HepG2 (cell line): ENCODE measurements around the gene SRSF1. TPM values are rescaled to one million over a fixed set of nuclear protein-coding genes. Genes with fewer than 3 reads are reported as not detected.

ENCODE experiments used
- ATAC-seq: fragments of 200-7000 bp; cut with Tn5 transposase; 3 replicates; pipeline ENCODE4 v1.9.1; 2020; ENCODE audit warnings: mild to moderate bottlenecking, moderate library complexity
- BruUV-seq: library from RNA; stranded (reverse); fragments of 400-500 nt; replicated peaks from 2 replicates; lab custom pipeline; 2021; lab: Mats Ljungman, UMichigan
- CTCF ChIA-PET: fragments of 300-600 bp; formaldehyde crosslinking; extraction: SDS; loops from one replicate; lab custom pipeline; 2021; ENCODE audit warnings: low total read pairs, inconsistent platforms, low intra/inter-chr PET ratio; lab: Yijun Ruan, JAX
- POLR2A ChIA-PET: fragments of 350-600 bp; sonication (Branson Sonifier 250); formaldehyde crosslinking; loops from one replicate; lab custom pipeline; 2020; ENCODE audit warnings: antibody characterized with exemption, inconsistent platforms; lab: Yijun Ruan, JAX
- DNase-seq: peaks from one replicate; pipeline ENCODE4 v3.0.0-alpha.2; 2015; ENCODE audit warnings: low spot score
- FAIRE-seq: peaks from 3 replicates; lab custom pipeline; 2011; peaks lifted over from hg19 to GRCh38; lab: Jason Lieb, UNC
- H2AFZ ChIP-seq: one replicate; pipeline ENCODE4 v1.6.1; 2011; ENCODE audit warnings: low read length, inconsistent platforms
- H3K27ac ChIP-seq: fragments of 300-600 bp; 3 replicates; pipeline ENCODE4 v1.8.0; 2011; ENCODE audit warnings: mixed run types, mild to moderate bottlenecking, mixed read lengths, low read length, inconsistent platforms; ENCODE audit not compliant: insufficient read depth; ENCODE audit errors: extremely low read length
- H3K27me3 ChIP-seq, 2 experiments: fragments of 200-600 bp in 1 of 2; 2 replicates in 1 of 2; 3 replicates in 1 of 2; pipeline versions ENCODE4 v1.6.0 to v1.8.0; 2011; ENCODE audit warnings: low read length in 2 of 2, mild to moderate bottlenecking in 2 of 2, moderate library complexity in 2 of 2, inconsistent platforms in 1 of 2; ENCODE audit not compliant: insufficient read depth in 2 of 2, control insufficient read depth in 1 of 2
- H3K36me3 ChIP-seq, 2 experiments: fragments of 200-600 bp in 1 of 2; replicated peaks in 1 of 2; 2 replicates in 1 of 2; 3 replicates in 1 of 2; pipeline versions ENCODE4 v1.5.1 to v1.8.0; 2011; ENCODE audit warnings: low read length in 2 of 2, inconsistent platforms in 1 of 2; ENCODE audit not compliant: insufficient read depth in 2 of 2, control insufficient read depth in 1 of 2
- H3K4me1 ChIP-seq: 2 replicates; pipeline ENCODE4 v1.5.1; 2012; ENCODE audit warnings: low read length, inconsistent platforms; ENCODE audit not compliant: insufficient read depth
- H3K4me2 ChIP-seq: 2 replicates; pipeline ENCODE4 v1.6.0; 2011; ENCODE audit warnings: low read depth, low read length, inconsistent platforms
- H3K4me3 ChIP-seq, 3 experiments: fragments of 200-600 bp in 1 of 3; sonication (generic), shearing (Covaris generic) in 1 of 3; replicated peaks in 1 of 3; 2 replicates each; pipeline ENCODE4 v1.5.1; 2011 to 2016; ENCODE audit warnings: low read length in 3 of 3, inconsistent platforms in 2 of 3, low read depth in 2 of 3, mild to moderate bottlenecking in 2 of 3, control low read depth in 1 of 3, mixed read lengths in 1 of 3; ENCODE audit not compliant: insufficient read depth in 1 of 3
- H3K79me2 ChIP-seq: one replicate; pipeline ENCODE4 v1.6.1; 2011; ENCODE audit warnings: low read length, inconsistent platforms; ENCODE audit not compliant: insufficient read depth
- H3K9ac ChIP-seq: 2 replicates; pipeline ENCODE4 v1.6.0; 2011; ENCODE audit warnings: mild to moderate bottlenecking, low read depth, low read length, inconsistent platforms; ENCODE audit not compliant: insufficient read depth
- H3K9me3 ChIP-seq: 2 replicates; pipeline ENCODE4 v1.5.1; 2012; ENCODE audit warnings: mild to moderate bottlenecking, low read length
- H4K20me1 ChIP-seq: 2 replicates; pipeline ENCODE4 v1.6.0; 2011; ENCODE audit warnings: inconsistent platforms, mild to moderate bottlenecking, low read length, moderate library complexity; ENCODE audit not compliant: insufficient read depth
- CENPT ChIP-seq: sonication (generic); formaldehyde crosslinking; IDR thresholded peaks from 2 replicates; pipeline ENCODE4 v1.8.0; 2022; ENCODE audit warnings: low read depth, mild to moderate bottlenecking, moderate library complexity, missing genetic modification reagents
- DPF2 ChIP-seq: sonication (generic); formaldehyde crosslinking; IDR thresholded peaks from 2 replicates; pipeline ENCODE4 v1.4.0; 2020; ENCODE audit warnings: mild to moderate bottlenecking, low read depth, missing genetic modification reagents, borderline replicate concordance
- ERF ChIP-seq: IDR thresholded peaks from 2 replicates; pipeline ENCODE4 v1.6.1; 2018; ENCODE audit warnings: missing biosample characterization, missing genetic modification reagents
- FUBP1 ChIP-seq: sonication (generic); formaldehyde crosslinking; IDR thresholded peaks from 2 replicates; pipeline ENCODE4 v1.5.1; 2020; ENCODE audit warnings: missing genetic modification reagents, mild to moderate bottlenecking, borderline replicate concordance
- GATAD1 ChIP-seq: IDR thresholded peaks from 2 replicates; pipeline ENCODE4 v1.6.1; 2016; ENCODE audit warnings: missing genetic modification reagents, missing compliant biosample characterization
- MAF1 ChIP-seq: sonication (generic); formaldehyde crosslinking; IDR thresholded peaks from 2 replicates; pipeline ENCODE4 v1.5.0; 2020; ENCODE audit warnings: missing genetic modification reagents, borderline replicate concordance
- NAIF1 ChIP-seq: sonication (generic); formaldehyde crosslinking; IDR thresholded peaks from 2 replicates; pipeline ENCODE4 v1.5.0; 2020; ENCODE audit warnings: mild to moderate bottlenecking, missing genetic modification reagents, borderline replicate concordance
- RFX5 ChIP-seq: IDR thresholded peaks from 2 replicates; pipeline ENCODE4 v1.6.1; 2011; ENCODE audit warnings: low read depth, low read length, improper control_type of control experiment
- TBL1XR1 ChIP-seq: fragments of 150-350 bp; IDR thresholded peaks from 2 replicates; pipeline ENCODE4 v1.6.1; 2014; ENCODE audit warnings: borderline replicate concordance, low read length; ENCODE audit not compliant: partially characterized antibody
- ZMYM3 ChIP-seq: sonication (generic); formaldehyde crosslinking; IDR thresholded peaks from 2 replicates; pipeline ENCODE4 v1.5.1; 2020; ENCODE audit warnings: mild to moderate bottlenecking, missing genetic modification reagents
- ZNF556 ChIP-seq: sonication (generic); formaldehyde crosslinking; IDR thresholded peaks from 2 replicates; pipeline ENCODE4 v1.4.0; 2020; ENCODE audit warnings: mild to moderate bottlenecking, missing genetic modification reagents, borderline replicate concordance
- ZNF780A ChIP-seq: sonication (generic); formaldehyde crosslinking; IDR thresholded peaks from 2 replicates; pipeline ENCODE4 v1.8.0; 2022; ENCODE audit warnings: mild to moderate bottlenecking, missing genetic modification reagents, moderate library complexity
- ZNF800 ChIP-seq: sonication (generic); formaldehyde crosslinking; IDR thresholded peaks from 2 replicates; pipeline ENCODE4 v1.4.0; 2020; ENCODE audit warnings: missing genetic modification reagents
- WGBS: methylation state at CpG from one replicate; pipeline ENCODE4 v1.1.6; 2017; ENCODE audit warnings: low lambda C conversion rate; 5-methylcytosine and 5-hydroxymethylcytosine counted together
- in situ Hi-C: cut with HindIII; loops from 2 replicates; pipeline ENCODE4 v1.10.0; 2017; ENCODE audit warnings: low pct_unique_long_range_greater_than_20kb; ENCODE audit not compliant: extremely low pct_ligation_motif_present
- intact Hi-C: fragments of 100-400 bp; cut with micrococcal nuclease; formaldehyde crosslinking; loops from one replicate; pipeline ENCODE4 v1.10.0; 2022; ENCODE audit not compliant: unreplicated experiment
- polyA plus RNA-seq, 8 experiments: library from polyadenylated mRNA; depleted of rRNA in 3 of 8; stranded (reverse) in 7 of 8; unstranded in 1 of 8; fragments of >200 nt; fragmentation: Illumina TruSeq in 4 of 8; extraction: Trizol in 4 of 8; gene quantifications; 2 replicates each; pipeline versions ENCODE4 v1.2.1 to v1.2.3, GENCODE V29; 2011 to 2016; ENCODE audit warnings: low read depth in 4 of 8, missing spikeins in 1 of 8, mixed read lengths in 1 of 8; ENCODE audit not compliant: insufficient read depth in 1 of 8
- total RNA-seq, 5 experiments: library from RNA; depleted of rRNA; stranded (reverse); fragments of >200 nt; fragmentation: Illumina TruSeq; extraction: Trizol; gene quantifications; 2 replicates each; pipeline ENCODE4 v1.2.3, GENCODE V29; 2016; ENCODE audit warnings: low read depth in 1 of 5

Gene SRSF1
- total and polyA plus RNA-seq, 2 of the 13 experiments (the other 11 are each of a cell fraction or from before 2014, with no cell fraction given), result 142 to 445 TPM

GRCh38 chr17:58052407-58052806, 45.4 kb upstream of the SRSF1 start (continued):
- TF ChIP-seq MAF1, result no peak

- H3K79me2 ChIP-seq, result no peaks in the 10 kb centered on the region
- no peak for TF ChIP-seq NAIF1 (CRISPR knock-in tag)
- no peak for TF ChIP-seq CENPT (CRISPR knock-in tag)
- TF ChIP-seq RFX5, result no peak
- TF ChIP-seq DPF2 (CRISPR knock-in tag), result no peak
- TF ChIP-seq GATAD1 (CRISPR knock-in tag), result no peak
- H3K4me3 ChIP-seq, result no peak overlapping the region
- FAIRE-seq, result no peak
- no peaks in the 10 kb centered on the region for H3K36me3 ChIP-seq
- no peak overlapping the region for H3K27ac ChIP-seq
- no peaks in the 10 kb centered on the region for H3K9me3 ChIP-seq
- H2AFZ ChIP-seq, result no peak overlapping the region
- in situ Hi-C loops, result no loop called here
- POLR2A ChIA-PET, result no interaction called here
- CTCF ChIA-PET, result no interaction called here
- intact Hi-C loops, result no loop called here
- no peaks in the 10 kb centered on the region for H4K20me1 ChIP-seq
- H3K9ac ChIP-seq, result no peak overlapping the region
- no peak overlapping the region for H3K4me2 ChIP-seq
- peaks cover 5% of the 10 kb centered on the region; the same call in 1 of the 2 replicates for H3K4me1 ChIP-seq
- no TSS peak for BruUV-seq
- peaks cover 0 to 21% of the 10 kb centered on the region in 2 experiments; a peak in 2 of 5 replicates for H3K27me3 ChIP-seq
- WGBS, result 67% methylated on average over 1 of the region's 1 CpG
- no peak for ATAC-seq
- no peak for DNase-seq
Measured at GRCh38 chr17:58051468-58051867, 44.4 kb upstream of the SRSF1 start.

- Histone ChIP-seq H3K27me3 (peaks cover 0 to 23% of the 10 kb centered on the region in 2 experiments; a peak in 2 of 5 replicates), H3K9ac (no peak overlapping the region), H3K79me2 (no peaks in the 10 kb centered on the region), H3K4me3 (no peak overlapping the region), H3K27ac (no peak overlapping the region), H3K4me2 (no peak overlapping the region), H3K4me1 (peaks cover 5% of the 10 kb centered on the region; the same call in 1 of the 2 replicates), H2AFZ (no peak overlapping the region), H3K36me3 (no peaks in the 10 kb centered on the region), H4K20me1 (no peaks in the 10 kb centered on the region), H3K9me3 (no peaks in the 10 kb centered on the region)
- intact Hi-C loops, result no loop called here
- TF ChIP-seq ZNF800 (CRISPR knock-in tag) (no peak), ZMYM3 (no peak), ZNF556 (CRISPR knock-in tag) (no peak), ERF (CRISPR knock-in tag) (no peak), TBL1XR1 (no peak), ZNF780A (CRISPR knock-in tag) (no peak), FUBP1 (CRISPR knock-in tag) (no peak)
- FAIRE-seq, result no peak
- in situ Hi-C loops, result no loop called here
- no TSS peak for BruUV-seq
- no peak for ATAC-seq
- WGBS, result 91% methylated on average over 2 of the region's 2 CpGs
- ChIA-PET CTCF (no interaction called here), POLR2A (no interaction called here)
- DNase-seq, result no peak
Measured at GRCh38 chr17:58050966-58051365, 43.9 kb upstream of the SRSF1 start.
